Astrocyte (in vitro differentiated cells and primary cell): ENCODE measurements around the gene HELLS.

Source experiments
- EZH2 ChIP-seq: IDR thresholded peaks from 2 replicates; pipeline ENCODE4 v1.6.1; 2012; ENCODE audit warnings: mild to moderate bottlenecking, low read length, inconsistent platforms; ENCODE audit not compliant: insufficient read depth
- TF ChIP-seq, protein P1 (sequence below): IDR thresholded peaks from 2 replicates; pipeline ENCODE4 v1.5.1; 2011; ENCODE audit warnings: low read depth, mild to moderate bottlenecking, inconsistent platforms, low read length, moderate library complexity; ENCODE audit not compliant: insufficient read depth

- no peak for TF ChIP-seq EZH2
- TF ChIP-seq, protein P1, sequence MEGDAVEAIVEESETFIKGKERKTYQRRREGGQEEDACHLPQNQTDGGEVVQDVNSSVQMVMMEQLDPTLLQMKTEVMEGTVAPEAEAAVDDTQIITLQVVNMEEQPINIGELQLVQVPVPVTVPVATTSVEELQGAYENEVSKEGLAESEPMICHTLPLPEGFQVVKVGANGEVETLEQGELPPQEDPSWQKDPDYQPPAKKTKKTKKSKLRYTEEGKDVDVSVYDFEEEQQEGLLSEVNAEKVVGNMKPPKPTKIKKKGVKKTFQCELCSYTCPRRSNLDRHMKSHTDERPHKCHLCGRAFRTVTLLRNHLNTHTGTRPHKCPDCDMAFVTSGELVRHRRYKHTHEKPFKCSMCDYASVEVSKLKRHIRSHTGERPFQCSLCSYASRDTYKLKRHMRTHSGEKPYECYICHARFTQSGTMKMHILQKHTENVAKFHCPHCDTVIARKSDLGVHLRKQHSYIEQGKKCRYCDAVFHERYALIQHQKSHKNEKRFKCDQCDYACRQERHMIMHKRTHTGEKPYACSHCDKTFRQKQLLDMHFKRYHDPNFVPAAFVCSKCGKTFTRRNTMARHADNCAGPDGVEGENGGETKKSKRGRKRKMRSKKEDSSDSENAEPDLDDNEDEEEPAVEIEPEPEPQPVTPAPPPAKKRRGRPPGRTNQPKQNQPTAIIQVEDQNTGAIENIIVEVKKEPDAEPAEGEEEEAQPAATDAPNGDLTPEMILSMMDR = no peak
These were observed 20.9 kb upstream of the HELLS start for GRCh38 chr10:94524711-94525110.
